ENCODE data around the gene FXR2. TPM values are rescaled to one million over a fixed set of nuclear protein-coding genes. Genes with fewer than 3 reads are reported as not detected.

The FXR2 gene
- total RNA-seq, 1 donor from 2014 or later, result 42.7 TPM

GRCh38 chr17:7631398-7632380 lies 17.0 kb upstream of the FXR2 start:
- Histone ChIP-seq H3K27ac (no peak overlapping the region), H3K79me2 (ENCODE audit: low read depth) (no peaks in the 10 kb centered on the region), H3F3A (ENCODE audit: low read depth) (peaks cover 13% of the 10 kb centered on the region), H3K9me3 (ENCODE audit: low read depth) (no peaks in the 10 kb centered on the region), H3K9ac (no peak overlapping the region), H2AFZ (replicated peaks) (no peak overlapping the region), H3K4me3 (no peak overlapping the region), H3K27me3 (no peaks in the 10 kb centered on the region), H3K36me3 (no peaks in the 10 kb centered on the region), H4K20me1 (ENCODE audit: low read depth) (no peaks in the 10 kb centered on the region), H3K4me1 (peaks cover 7% of the 10 kb centered on the region), H3K4me2 (no peak overlapping the region)
- peaks cover 5% of the 10 kb centered on the region for H3K27me3 Mint-ChIP-seq (ENCODE audit: insufficient read depth, low read depth)
- TF ChIP-seq CTCF (IDR thresholded peaks at IDR 0.05) (no peak), EZH2phosphoT487 (IDR thresholded peaks at IDR 0.05) (no peak), EZH2 (IDR thresholded peaks at IDR 0.05) (no peak)
- peaks cover 48% of the 10 kb centered on the region for H3K4me1 Mint-ChIP-seq
- H3K4me3 Mint-ChIP-seq, result no peak overlapping the region
- H3K27ac Mint-ChIP-seq, result peak overlapping the region; percentile 21
- no peaks in the 10 kb centered on the region for H3K9me3 Mint-ChIP-seq
- DNase-seq (ENCODE audit: low spot score), result no peak
- H3K36me3 Mint-ChIP-seq, result no peaks in the 10 kb centered on the region

GRCh38 chr17:7629939-7630571 lies 15.4 kb upstream of the FXR2 start, which contains the start of gene SHBG:
TSS of gene SHBG (plus strand) at chr17:7630135. CDS start at chr17:7630173, 38 bp downstream.
- Histone ChIP-seq H3K9ac (no peak within 1 kb of the TSS), H3F3A (ENCODE audit: low read depth) (peaks cover 13% of the 10 kb centered on the region), H3K4me3 (no peak within 1 kb of the TSS), H3K27me3 (no peaks in the 10 kb centered on the region), H3K27ac (no peak within 1 kb of the TSS), H4K20me1 (ENCODE audit: low read depth) (no peaks in the 10 kb centered on the region), H3K79me2 (ENCODE audit: low read depth) (no peaks in the 10 kb centered on the region), H2AFZ (replicated peaks) (no peak within 1 kb of the TSS), H3K4me1 (peaks cover 4% of the 10 kb centered on the region), H3K9me3 (ENCODE audit: low read depth) (no peaks in the 10 kb centered on the region), H3K4me2 (no peak within 1 kb of the TSS), H3K36me3 (no peaks in the 10 kb centered on the region)
- H3K9me3 Mint-ChIP-seq, result peaks cover 2% of the 10 kb centered on the region
- peak within 1 kb of the TSS; percentile 78 for H3K27ac Mint-ChIP-seq
- H3K4me3 Mint-ChIP-seq, result peak within 1 kb of the TSS; percentile 53
- no peak for DNase-seq (ENCODE audit: low spot score)
- peaks cover 9% of the 10 kb centered on the region for H3K27me3 Mint-ChIP-seq (ENCODE audit: insufficient read depth, low read depth)
- peaks cover 38% of the 10 kb centered on the region for H3K4me1 Mint-ChIP-seq
- H3K36me3 Mint-ChIP-seq, result peaks cover 6% of the 10 kb centered on the region
- TF ChIP-seq CTCF (IDR thresholded peaks at IDR 0.05) (no peak), EZH2 (IDR thresholded peaks at IDR 0.05) (no peak), EZH2phosphoT487 (IDR thresholded peaks at IDR 0.05) (no peak)

- Histone ChIP-seq H3K36me3 (no peaks in the 10 kb centered on the region), H3K4me1 (peaks cover 4% of the 10 kb centered on the region), H3K9me3 (ENCODE audit: low read depth) (no peaks in the 10 kb centered on the region), H4K20me1 (ENCODE audit: low read depth) (no peaks in the 10 kb centered on the region), H3K4me3 (peak within 1 kb of the TSS; percentile 92), H3K79me2 (ENCODE audit: low read depth) (no peaks in the 10 kb centered on the region), H3K9ac (peak within 1 kb of the TSS; percentile 88), H3K27me3 (no peaks in the 10 kb centered on the region), H3F3A (ENCODE audit: low read depth) (peaks cover 13% of the 10 kb centered on the region), H3K27ac (peak within 1 kb of the TSS; percentile 86), H2AFZ (replicated peaks) (peak within 1 kb of the TSS; percentile 86), H3K4me2 (peak within 1 kb of the TSS; percentile 86)
- Mint-ChIP-seq H3K9me3 (peaks cover 2% of the 10 kb centered on the region), H3K4me3 (peak within 1 kb of the TSS; percentile 95), H3K36me3 (peaks cover 6% of the 10 kb centered on the region), H3K4me1 (peaks cover 24% of the 10 kb centered on the region), H3K27ac (peak within 1 kb of the TSS; percentile 96), H3K27me3 (ENCODE audit: insufficient read depth, low read depth) (peaks cover 12% of the 10 kb centered on the region)
- DNase-seq (ENCODE audit: low spot score), result peak; percentile 94
- TF ChIP-seq CTCF (IDR thresholded peaks at IDR 0.05) (no peak), EZH2phosphoT487 (IDR thresholded peaks at IDR 0.05) (no peak), EZH2 (IDR thresholded peaks at IDR 0.05) (peak; percentile 28)
Measured at GRCh38 chr17:7627250-7628121, 12.8 kb upstream of the FXR2 start, which contains the start of gene SAT2. TSS of gene SAT2 (minus strand) at chr17:7627821. CDS start at chr17:7627635, 186 bp downstream.
